Germinal center (tissue), 1 donor: Measurements from ENCODE around the gene FSD2.
A peak's percentile ranks its signal among the peaks of the same experiment; 100 is the strongest.

Source experiments
- DNase-seq: peaks from one replicate; pipeline ENCODE4 v3.0.0; 2012; ENCODE audit warnings: mixed read lengths, low spot score

Gene FSD2

GRCh38 chr15:82805994-82806406 is at the start of gene FSD2:
Gene FSD2, minus strand, starts transcription at chr15:82806069. Its CDS starts 18,679 bp downstream, at chr15:82787390.
- peak; percentile 63 for DNase-seq

- no peak for DNase-seq
Measured at GRCh38 chr15:82854554-82854953, 48.7 kb upstream of the FSD2 start.

- no peak for DNase-seq
Measured at GRCh38 chr15:82852941-82853561, 47.2 kb upstream of the FSD2 start.

- DNase-seq = no peak
Measured at GRCh38 chr15:82851981-82852511, 46.2 kb upstream of the FSD2 start.

- no peak for DNase-seq
Measured at GRCh38 chr15:82851306-82851850, 45.5 kb upstream of the FSD2 start.

- DNase-seq = no peak
Measured at GRCh38 chr15:82850731-82851130, 44.9 kb upstream of the FSD2 start.

- DNase-seq = peak; percentile 70
Measured at GRCh38 chr15:82849556-82850512, 44.0 kb upstream of the FSD2 start.

GRCh38 chr15:82848241-82848993 is 42.5 kb upstream of the FSD2 start:
- DNase-seq = no peak

GRCh38 chr15:82847703-82848102 is 41.8 kb upstream of the FSD2 start:
- DNase-seq = no peak

GRCh38 chr15:82846621-82847020 is 40.8 kb upstream of the FSD2 start:
- DNase-seq = no peak

GRCh38 chr15:82845686-82846085 is 39.8 kb upstream of the FSD2 start:
- no peak for DNase-seq

GRCh38 chr15:82843566-82843965 is 37.7 kb upstream of the FSD2 start:
- no peak for DNase-seq

GRCh38 chr15:82840166-82840565 is 34.3 kb upstream of the FSD2 start:
- DNase-seq = no peak

- DNase-seq = no peak
Measured at GRCh38 chr15:82839136-82839535, 33.3 kb upstream of the FSD2 start.

- no peak for DNase-seq
Measured at GRCh38 chr15:82838096-82838735, 32.3 kb upstream of the FSD2 start.

GRCh38 chr15:82835391-82835917 is 29.6 kb upstream of the FSD2 start:
- no peak for DNase-seq

GRCh38 chr15:82833362-82833682 is 27.5 kb upstream of the FSD2 start:
- no peak for DNase-seq

- no peak for DNase-seq
Measured at GRCh38 chr15:82832601-82833361, 26.9 kb upstream of the FSD2 start.

GRCh38 chr15:82831894-82832600 is 26.2 kb upstream of the FSD2 start:
- no peak for DNase-seq
